HG03342 (cell line): ENCODE data around the gene RAB38.

Experiments used
- ATAC-seq: cut with Tn5 transposase; IDR thresholded peaks from one replicate; pipeline ENCODE4 v1.9.1; 2021; ENCODE audit warnings: mild to moderate bottlenecking, moderate library complexity; ENCODE audit not compliant: unreplicated experiment

RAB38 gene

GRCh38 chr11:88105526-88105925, 69.7 kb downstream of the RAB38 start:
- ATAC-seq, result no peak

DNA sequence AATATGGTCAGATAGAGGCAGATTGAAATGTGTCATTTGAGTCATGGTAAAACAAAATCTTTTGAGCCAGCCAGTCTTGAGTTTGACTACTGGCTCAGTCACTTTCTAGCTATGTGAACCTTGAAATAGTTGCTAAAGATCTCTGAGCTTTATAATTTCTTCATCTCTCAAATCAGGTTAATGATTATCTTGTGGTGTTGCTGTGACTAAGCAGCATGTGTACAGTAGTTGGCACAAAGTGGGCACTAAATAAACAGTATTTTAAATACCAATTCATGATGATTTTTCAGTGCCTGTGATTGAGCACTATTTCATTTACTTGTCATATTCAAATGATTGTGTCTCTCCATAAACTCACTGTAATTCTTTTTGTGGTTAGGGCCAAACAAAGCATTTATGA, 70.8 kb downstream of the RAB38 start:
- no peak for ATAC-seq

- ATAC-seq, result peak; percentile 85
Observed at GRCh38 chr11:88103337-88104206, 71.7 kb downstream of the RAB38 start.

GRCh38 chr11:88102598-88102934, 72.7 kb downstream of the RAB38 start:
- ATAC-seq, result no peak

DNA sequence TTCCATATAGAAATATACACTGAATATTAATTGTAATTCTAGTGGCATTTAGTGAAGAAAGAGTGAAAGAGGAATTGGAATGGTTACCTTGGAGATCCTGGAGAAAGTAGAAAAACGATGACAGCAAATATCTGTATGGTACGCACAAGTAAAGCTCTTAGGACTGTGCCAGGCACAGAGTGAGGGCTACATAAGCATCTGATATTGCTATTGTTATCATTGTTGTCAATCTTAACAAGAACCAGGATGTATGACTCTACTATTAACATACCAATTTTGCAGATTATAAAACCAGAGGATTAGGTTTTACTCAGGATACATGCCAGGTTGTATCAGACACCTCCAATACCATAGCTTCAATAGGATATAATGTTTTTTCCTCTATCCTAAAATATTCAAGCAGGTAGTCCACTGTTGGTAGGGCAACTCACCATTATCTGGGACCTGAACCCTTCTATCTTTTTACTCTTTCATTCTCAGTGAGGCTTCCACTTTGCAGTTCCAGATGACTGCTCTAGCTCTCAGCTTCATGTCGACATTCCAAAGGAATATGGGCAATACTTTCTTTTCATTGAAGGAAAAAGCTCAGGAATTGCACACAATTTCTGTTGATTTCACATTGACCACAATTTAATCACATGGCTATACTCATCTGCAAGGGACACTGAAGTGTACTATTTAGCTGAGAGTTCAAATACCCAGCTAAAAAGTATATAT, 73.2 kb downstream of the RAB38 start:
- no peak for ATAC-seq

- ATAC-seq, result no peak
Observed at GRCh38 chr11:88100151-88100550, 75.1 kb downstream of the RAB38 start.

DNA sequence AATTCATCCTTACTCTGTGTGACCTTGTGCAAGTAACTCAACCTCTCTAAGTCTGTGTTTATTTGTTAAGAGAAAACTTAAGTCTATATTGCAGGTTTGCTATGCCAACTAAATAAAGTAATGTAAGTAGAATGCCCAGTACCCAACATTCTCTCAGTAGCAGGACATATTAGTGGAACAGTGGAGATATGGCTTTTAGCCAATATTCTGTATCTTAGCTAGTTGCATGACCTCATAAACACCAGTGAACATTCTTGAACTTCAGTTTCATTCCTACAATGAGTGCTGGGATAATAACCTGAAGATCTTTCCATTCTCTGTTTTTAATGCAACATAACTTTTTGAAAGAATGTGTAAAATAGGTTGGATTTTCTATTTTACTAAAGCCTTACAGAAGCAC, 77.0 kb downstream of the RAB38 start:
- ATAC-seq, result no peak

- no peak for ATAC-seq
Observed at GRCh38 chr11:88089134-88089533, 86.1 kb downstream of the RAB38 start.

DNA sequence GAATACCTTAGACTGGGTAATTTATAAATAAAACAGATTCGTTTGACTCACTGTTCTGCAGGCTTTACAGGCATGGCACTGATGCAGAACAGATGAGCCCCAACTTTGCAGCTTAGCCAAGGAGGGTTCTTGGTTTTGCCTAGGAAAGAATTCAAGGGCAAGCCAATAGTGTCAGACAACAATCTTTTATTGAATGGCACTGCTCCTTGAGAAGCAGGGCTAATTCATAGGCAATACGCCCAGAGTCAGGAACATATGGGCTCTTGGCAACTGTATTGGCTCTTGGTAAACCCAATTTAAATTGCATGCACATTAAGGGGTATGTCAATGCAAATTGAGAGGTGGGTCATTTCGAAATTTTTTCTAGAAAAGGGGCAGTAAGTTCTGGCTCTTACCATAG, 87.9 kb downstream of the RAB38 start:
- ATAC-seq, result no peak

DNA sequence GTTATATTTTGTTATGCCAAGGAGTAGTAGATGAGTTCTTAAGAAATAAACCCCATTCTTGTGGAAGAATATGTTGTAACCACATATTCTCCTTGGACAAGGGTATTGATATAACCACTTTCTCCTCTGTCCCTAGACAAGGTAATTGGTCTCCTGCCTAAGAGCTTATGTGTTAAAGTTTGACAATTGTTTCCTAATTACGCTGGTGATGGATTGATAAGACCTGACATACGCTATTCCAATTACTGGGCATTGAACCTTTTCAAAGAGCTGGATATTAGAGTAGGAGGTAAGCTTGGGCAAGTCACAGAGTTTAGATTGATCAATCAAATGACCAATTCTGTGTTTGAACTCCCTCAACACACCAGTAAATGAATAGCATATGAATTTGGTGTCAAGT, 88.9 kb downstream of the RAB38 start:
- ATAC-seq, result no peak

DNA sequence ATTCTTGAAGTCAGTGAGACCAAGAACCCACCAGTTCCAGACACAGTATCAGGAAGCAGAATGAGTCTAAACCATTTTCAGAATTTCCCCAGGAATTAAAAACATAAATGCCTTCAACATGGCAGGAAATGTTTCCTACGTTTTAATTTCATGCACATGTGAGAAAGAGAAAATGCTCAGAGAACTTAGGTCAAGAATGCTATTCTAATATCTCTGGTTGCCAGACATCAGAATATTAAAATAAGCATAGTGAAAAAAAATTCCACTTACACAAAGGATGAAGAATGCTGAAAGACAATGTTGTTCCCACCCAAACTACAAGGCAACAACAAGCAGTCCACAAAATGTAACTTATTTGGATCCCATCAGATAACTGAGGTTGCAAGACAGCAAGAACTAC, 104.8 kb downstream of the RAB38 start:
- no peak for ATAC-seq

- no peak for ATAC-seq
Observed at GRCh38 chr11:88068848-88069554, 106.2 kb downstream of the RAB38 start.

- ATAC-seq, result no peak
Observed at GRCh38 chr11:88066090-88066489, 109.2 kb downstream of the RAB38 start.

DNA sequence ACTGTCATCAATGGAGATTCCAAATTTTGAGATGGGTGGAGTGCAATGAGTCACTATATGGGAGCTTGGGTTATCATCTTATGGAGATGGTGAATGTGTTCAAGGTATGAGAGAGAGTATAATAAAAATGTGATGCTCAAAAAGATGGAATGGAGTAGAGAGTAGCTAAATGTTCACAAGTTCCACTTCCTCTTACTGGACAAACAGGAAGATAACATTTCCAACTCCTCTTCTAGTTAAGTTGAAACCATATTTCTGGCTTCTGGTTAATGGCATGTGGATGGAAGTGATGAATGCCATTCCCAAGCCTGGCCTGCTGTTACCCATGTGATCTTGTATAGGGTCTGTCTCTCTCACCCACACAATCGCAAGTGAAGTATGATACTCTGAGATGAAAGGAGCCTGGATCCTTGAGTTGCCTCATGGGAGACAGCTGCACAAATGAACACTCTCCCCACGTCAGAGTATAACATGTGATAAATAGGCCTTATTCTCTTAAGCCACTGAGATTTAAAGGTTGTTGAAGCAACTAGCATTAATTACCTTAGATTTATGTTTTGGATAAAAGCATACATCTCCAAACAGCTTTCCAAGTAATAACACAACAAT, 111.0 kb downstream of the RAB38 start:
- no peak for ATAC-seq
